ENCODE measurements around the gene PSMA7.

- TF ChIP-seq ATF2 (IDR thresholded peaks at IDR 0.05; ENCODE audit: low read length) (no peak), CEBPB (IDR thresholded peaks at IDR 0.05; ENCODE audit: low read depth, low read length) (no peak), EP300 (IDR thresholded peaks at IDR 0.05; ENCODE audit: borderline replicate concordance in 1 of 2, low read depth in 2 of 2, low read length in 2 of 2) (no peak), EZH2 (IDR thresholded peaks at IDR 0.05; ENCODE audit: low read depth, low read length, severe bottlenecking) (no peak), SRF (IDR thresholded peaks at IDR 0.05; ENCODE audit: low read depth, low read length) (no peak), KDM1A (IDR thresholded peaks at IDR 0.05; ENCODE audit: borderline replicate concordance, low read length) (no peak), RXRA (IDR thresholded peaks at IDR 0.05; ENCODE audit: insufficient read depth, low read depth, low read length) (no peak)
Measured at GRCh38 chr20:62163986-62164762, 21.0 kb upstream of the PSMA7 start.
